ENCODE measurements around the gene CCL17.
"Not testable (repeated sequence)": the region's sequence is repeated elsewhere in the genome, so short reads cannot be mapped to it uniquely, and the experiment has no call there.

CCL17 gene

GRCh38 chr16:57403965-57404817 lies at the start of gene CCL17:
Gene CCL17 (plus strand): TSS chr16:57404767. CDS start chr16:57413933, 9,166 bp downstream.
- no peak for DNase-seq (ENCODE audit: low read depth)

- DNase-seq (ENCODE audit: low read depth): no peak
Measured at GRCh38 chr16:57355898-57356414, 48.6 kb upstream of the CCL17 start.

- DNase-seq (ENCODE audit: low read depth): no peak
Measured at GRCh38 chr16:57356547-57356946, 48.0 kb upstream of the CCL17 start.

GRCh38 chr16:57357330-57358085 lies 47.1 kb upstream of the CCL17 start:
- no peak for DNase-seq (ENCODE audit: low read depth)

- no peak for DNase-seq (ENCODE audit: low read depth)
Measured at GRCh38 chr16:57358086-57358420, 46.5 kb upstream of the CCL17 start.

GRCh38 chr16:57358527-57359095 lies 46.0 kb upstream of the CCL17 start, which contains the start of gene CCL22:
Gene CCL22 (plus strand): TSS chr16:57358783. CDS start chr16:57358817, 34 bp downstream.
- DNase-seq (ENCODE audit: low read depth): no peak

- no peak for DNase-seq (ENCODE audit: low read depth)
Measured at GRCh38 chr16:57360321-57360935, 44.1 kb upstream of the CCL17 start.

GRCh38 chr16:57361404-57361803 lies 43.2 kb upstream of the CCL17 start:
- DNase-seq (ENCODE audit: low read depth): no peak

GRCh38 chr16:57364143-57364542 lies 40.4 kb upstream of the CCL17 start:
- DNase-seq (ENCODE audit: low read depth): no peak

GRCh38 chr16:57366544-57367040 lies 38.0 kb upstream of the CCL17 start:
- DNase-seq (ENCODE audit: low read depth): no peak

GRCh38 chr16:57367116-57367752 lies 37.3 kb upstream of the CCL17 start:
- DNase-seq (ENCODE audit: low read depth): no peak

- no peak for DNase-seq (ENCODE audit: low read depth)
Measured at GRCh38 chr16:57371494-57372371, 32.8 kb upstream of the CCL17 start.

- no peak for DNase-seq (ENCODE audit: low read depth)
Measured at GRCh38 chr16:57372372-57373116, 32.0 kb upstream of the CCL17 start, which contains the start of gene CX3CL1. Gene CX3CL1 (plus strand): TSS chr16:57372490. CDS start chr16:57372569, 79 bp downstream.

GRCh38 chr16:57373117-57373947 lies 31.2 kb upstream of the CCL17 start:
- DNase-seq (ENCODE audit: low read depth): no peak

- DNase-seq (ENCODE audit: low read depth): no peak
Measured at GRCh38 chr16:57374067-57374534, 30.5 kb upstream of the CCL17 start.

GRCh38 chr16:57374925-57375465 lies 29.6 kb upstream of the CCL17 start:
- not testable (repeated sequence) for DNase-seq (ENCODE audit: low read depth)

- no peak for DNase-seq (ENCODE audit: low read depth)
Measured at GRCh38 chr16:57376313-57376818, 28.2 kb upstream of the CCL17 start.
